ENCODE results near the gene C11orf54.
"Not testable (repeated sequence)": the region's sequence is repeated elsewhere in the genome, so short reads cannot be mapped to it uniquely, and the experiment has no call there.

DNA sequence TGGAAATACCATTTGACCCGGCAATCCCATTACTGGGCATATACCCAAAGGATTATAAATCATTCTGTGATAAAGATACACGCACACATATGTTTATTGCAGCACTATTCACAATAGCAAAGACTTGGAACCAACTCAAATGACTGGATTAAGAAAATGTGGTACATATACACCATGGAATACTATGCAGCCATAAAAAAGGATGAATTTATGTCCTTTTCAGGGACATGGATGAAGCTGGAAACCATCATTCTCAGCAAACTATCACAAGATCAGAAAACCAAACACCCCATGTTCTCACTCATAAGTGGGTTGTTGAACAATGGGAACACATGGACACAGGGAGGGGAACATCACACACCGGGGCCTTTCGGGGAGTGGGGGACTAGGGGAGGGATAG lies 17.7 kb downstream of the C11orf54 start:
- TF ChIP-seq, protein P1, sequence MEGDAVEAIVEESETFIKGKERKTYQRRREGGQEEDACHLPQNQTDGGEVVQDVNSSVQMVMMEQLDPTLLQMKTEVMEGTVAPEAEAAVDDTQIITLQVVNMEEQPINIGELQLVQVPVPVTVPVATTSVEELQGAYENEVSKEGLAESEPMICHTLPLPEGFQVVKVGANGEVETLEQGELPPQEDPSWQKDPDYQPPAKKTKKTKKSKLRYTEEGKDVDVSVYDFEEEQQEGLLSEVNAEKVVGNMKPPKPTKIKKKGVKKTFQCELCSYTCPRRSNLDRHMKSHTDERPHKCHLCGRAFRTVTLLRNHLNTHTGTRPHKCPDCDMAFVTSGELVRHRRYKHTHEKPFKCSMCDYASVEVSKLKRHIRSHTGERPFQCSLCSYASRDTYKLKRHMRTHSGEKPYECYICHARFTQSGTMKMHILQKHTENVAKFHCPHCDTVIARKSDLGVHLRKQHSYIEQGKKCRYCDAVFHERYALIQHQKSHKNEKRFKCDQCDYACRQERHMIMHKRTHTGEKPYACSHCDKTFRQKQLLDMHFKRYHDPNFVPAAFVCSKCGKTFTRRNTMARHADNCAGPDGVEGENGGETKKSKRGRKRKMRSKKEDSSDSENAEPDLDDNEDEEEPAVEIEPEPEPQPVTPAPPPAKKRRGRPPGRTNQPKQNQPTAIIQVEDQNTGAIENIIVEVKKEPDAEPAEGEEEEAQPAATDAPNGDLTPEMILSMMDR (IDR thresholded peaks at IDR 0.05; ENCODE audit: low read depth, low read length): not testable (repeated sequence)
- TF ChIP-seq, protein P2, sequence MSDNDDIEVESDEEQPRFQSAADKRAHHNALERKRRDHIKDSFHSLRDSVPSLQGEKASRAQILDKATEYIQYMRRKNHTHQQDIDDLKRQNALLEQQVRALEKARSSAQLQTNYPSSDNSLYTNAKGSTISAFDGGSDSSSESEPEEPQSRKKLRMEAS (IDR thresholded peaks at IDR 0.05; ENCODE audit: low read depth, low read length): not testable (repeated sequence)
- TF ChIP-seq POLR2A (IDR thresholded peaks at IDR 0.05; ENCODE audit: extremely low read depth, insufficient read length); MYC (IDR thresholded peaks at IDR 0.05; ENCODE audit: low read depth, low read length): not testable (repeated sequence)

Measured in NB4 (cell line).